Upper lobe of right lung (tissue), 1 donor: ENCODE results near the gene ABHD3. TPM values are rescaled to one million over a fixed set of nuclear protein-coding genes. Genes with fewer than 3 reads are reported as not detected.

Experiments used
- ATAC-seq: fragments of 200-7000 bp; cut with Tn5 transposase; one replicate; pipeline ENCODE4 v1.9.1; 2020; ENCODE audit warnings: mild to moderate bottlenecking, moderate library complexity
- DNase-seq: peaks from one replicate; pipeline ENCODE4 v3.0.0-alpha.2; 2020
- H3K27ac ChIP-seq: fragments of 200-600 bp; one replicate; pipeline ENCODE4 v1.8.0; 2022
- H3K27me3 ChIP-seq: fragments of 200-600 bp; one replicate; pipeline ENCODE4 v1.8.0; 2022; ENCODE audit warnings: mild to moderate bottlenecking
- H3K36me3 ChIP-seq: fragments of 200-600 bp; one replicate; pipeline ENCODE4 v1.8.0; 2022
- H3K4me1 ChIP-seq: fragments of 200-600 bp; one replicate; pipeline ENCODE4 v1.8.0; 2022
- H3K4me3 ChIP-seq: fragments of 200-600 bp; one replicate; pipeline ENCODE4 v1.8.0; 2022; ENCODE audit warnings: mild to moderate bottlenecking
- H3K9me3 ChIP-seq: fragments of 200-600 bp; one replicate; pipeline ENCODE4 v1.8.0; 2022
- CTCF ChIP-seq: fragments of 200-600 bp; IDR thresholded peaks from one replicate; pipeline ENCODE4 v1.8.0; 2022; ENCODE audit warnings: antibody characterized with exemption
- intact Hi-C: fragments of 100-400 bp; cut with DNase I; formaldehyde crosslinking; loops from one replicate; pipeline ENCODE4 v1.11.0; 2022
- total RNA-seq: library from RNA; stranded (reverse); fragmentation: NEBNext Ultra II Directional; extraction: Animal tissue kit (Norgen Biotek cat#: 25700); gene quantifications from one replicate; pipeline ENCODE4 v1.2.1, GENCODE V29; 2021
- donor health status: DM: no; HTN: yes; CAD: no; lungs with severe emphysema.

The ABHD3 gene
- total RNA-seq, 1 donor from 2014 or later, result 23.8 TPM

GRCh38 chr18:21663578-21663977 is 41.0 kb downstream of the ABHD3 start:
- Histone ChIP-seq H3K27me3 (no peaks in the 10 kb centered on the region), H3K36me3 (peaks cover 9% of the 10 kb centered on the region), H3K27ac (no peak overlapping the region), H3K9me3 (no peaks in the 10 kb centered on the region), H3K4me3 (no peak overlapping the region), H3K4me1 (no peaks in the 10 kb centered on the region)
- intact Hi-C loops, result no loop called here
- ATAC-seq (no peak), DNase-seq (no peak)
- TF ChIP-seq CTCF, result no peak

- no peaks in the 10 kb centered on the region for H3K9me3 ChIP-seq
- H3K36me3 ChIP-seq, result peaks cover 9% of the 10 kb centered on the region
- no peak overlapping the region for H3K27ac ChIP-seq
- no peak for ATAC-seq
- no peak for DNase-seq
- no peak overlapping the region for H3K4me3 ChIP-seq
- H3K4me1 ChIP-seq, result no peaks in the 10 kb centered on the region
- intact Hi-C loops, result no loop called here
- no peaks in the 10 kb centered on the region for H3K27me3 ChIP-seq
- no peak for TF ChIP-seq CTCF
These were observed 42.0 kb downstream of the ABHD3 start for GRCh38 chr18:21662581-21662980.

- no peaks in the 10 kb centered on the region for H3K27me3 ChIP-seq
- H3K9me3 ChIP-seq, result no peaks in the 10 kb centered on the region
- ATAC-seq (no peak), DNase-seq (no peak)
- no peak overlapping the region for H3K4me3 ChIP-seq
- intact Hi-C loops, result no loop called here
- TF ChIP-seq CTCF, result no peak
- H3K4me1 ChIP-seq, result no peaks in the 10 kb centered on the region
- peaks cover 18% of the 10 kb centered on the region for H3K36me3 ChIP-seq
- no peak overlapping the region for H3K27ac ChIP-seq
These were observed 44.5 kb downstream of the ABHD3 start for GRCh38 chr18:21660078-21660477.

GRCh38 chr18:21656402-21656801 is 48.2 kb downstream of the ABHD3 start:
- intact Hi-C loops, result no loop called here
- peaks cover 9% of the 10 kb centered on the region for H3K36me3 ChIP-seq
- no peak overlapping the region for H3K4me3 ChIP-seq
- no peak for TF ChIP-seq CTCF
- DNase-seq (no peak), ATAC-seq (no peak)
- no peaks in the 10 kb centered on the region for H3K27me3 ChIP-seq
- no peaks in the 10 kb centered on the region for H3K4me1 ChIP-seq
- H3K9me3 ChIP-seq, result no peaks in the 10 kb centered on the region
- H3K27ac ChIP-seq, result no peak overlapping the region

- intact Hi-C loops, result no loop called here
- peaks cover 9% of the 10 kb centered on the region for H3K36me3 ChIP-seq
- H3K4me1 ChIP-seq, result no peaks in the 10 kb centered on the region
- H3K9me3 ChIP-seq, result no peaks in the 10 kb centered on the region
- H3K4me3 ChIP-seq, result no peak overlapping the region
- no peak overlapping the region for H3K27ac ChIP-seq
- H3K27me3 ChIP-seq, result no peaks in the 10 kb centered on the region
- ATAC-seq (no peak), DNase-seq (no peak)
- no peak for TF ChIP-seq CTCF
These were observed 51.2 kb downstream of the ABHD3 start for GRCh38 chr18:21653361-21653760.

GRCh38 chr18:21652073-21652472 is 52.5 kb downstream of the ABHD3 start:
- Histone ChIP-seq H3K4me3 (no peak overlapping the region), H3K9me3 (no peaks in the 10 kb centered on the region), H3K27me3 (no peaks in the 10 kb centered on the region), H3K36me3 (peaks cover 9% of the 10 kb centered on the region), H3K27ac (no peak overlapping the region), H3K4me1 (no peaks in the 10 kb centered on the region)
- TF ChIP-seq CTCF, result no peak
- no peak for DNase-seq
- intact Hi-C loops, result no loop called here
- no peak for ATAC-seq
